Transverse colon (tissue), 4 donors: ENCODE results near the gene IMMP2L. TPM values are rescaled to one million over a fixed set of nuclear protein-coding genes. Genes with fewer than 3 reads are reported as not detected.

Experiments
- DNase-seq: peaks from one replicate; pipeline ENCODE4 v3.0.0-alpha.2; 2019
- H3K27ac ChIP-seq, 4 donors: fragments of 200-600 bp; sonication (generic); 2 replicates each; pipeline ENCODE4 v1.5.1; 2016 to 2018; ENCODE audit warnings: inconsistent platforms in 4 of 4
- H3K27me3 ChIP-seq: fragments of 200-600 bp; sonication (generic); 2 replicates; pipeline ENCODE4 v1.5.1; 2017; ENCODE audit warnings: inconsistent platforms
- H3K36me3 ChIP-seq, 4 donors: fragments of 200-600 bp; sonication (generic); 2 replicates each; pipeline ENCODE4 v1.5.1; 2017 to 2019; ENCODE audit warnings: inconsistent platforms in 4 of 4
- H3K4me1 ChIP-seq, 4 donors: fragments of 200-600 bp; sonication (generic); 2 replicates each; pipeline ENCODE4 v1.5.1; 2017 to 2020; ENCODE audit warnings: inconsistent platforms in 4 of 4
- H3K4me3 ChIP-seq, 4 donors: fragments of 200-600 bp; sonication (generic); 1 replicate in 1 of 4; 2 replicates in 3 of 4; pipeline versions ENCODE4 v1.5.1 to v1.6.1; 2017 to 2019; ENCODE audit warnings: inconsistent platforms in 4 of 4
- H3K9me3 ChIP-seq, 2 donors: fragments of 200-600 bp; sonication (generic); 2 replicates each; pipeline ENCODE4 v1.5.1; 2017 to 2019; ENCODE audit warnings: inconsistent platforms in 2 of 2
- CTCF ChIP-seq, 5 experiments: fragments of 200-600 bp in 3 of 5; fragments of 450-650 bp in 2 of 5; sonication (generic) in 3 of 5; IDR thresholded peaks; 1 replicate in 2 of 5; 2 replicates in 3 of 5; pipeline ENCODE4 v1.5.1; 2016 to 2017; ENCODE audit warnings: antibody characterized with exemption in 5 of 5, inconsistent platforms in 3 of 5, mild to moderate bottlenecking in 2 of 5, moderate library complexity in 1 of 5
- EP300 ChIP-seq: sonication (generic); formaldehyde crosslinking; IDR thresholded peaks from one replicate; pipeline ENCODE4 v1.6.1; 2017; ENCODE audit warnings: antibody characterized with exemption, low read depth
- POLR2A ChIP-seq: fragments of 450-650 bp; IDR thresholded peaks from one replicate; pipeline ENCODE4 v1.6.1; 2016; ENCODE audit warnings: antibody characterized with exemption, mild to moderate bottlenecking, moderate library complexity
- POLR2AphosphoS5 ChIP-seq, 3 donors: sonication (generic); formaldehyde crosslinking; IDR thresholded peaks; one replicate each; pipeline ENCODE4 v1.6.1; 2016; ENCODE audit warnings: antibody characterized with exemption in 3 of 3
- WGBS, 2 donors: methylation state at CpG; one replicate each; pipeline ENCODE4 v1.1.5; 2018; ENCODE audit warnings: low coverage in 1 of 2; 5-methylcytosine and 5-hydroxymethylcytosine counted together
- in situ Hi-C, 4 donors: fragments of 200-750 bp; cut with MboI; loops; one replicate each; pipeline versions ENCODE4 v1.15.0 to v1.15.1; 2017; ENCODE audit warnings: low sequenced_read_pairs in 3 of 4, low pct_ligation_motif_present in 1 of 4, low pct_unique_long_range_greater_than_20kb in 1 of 4
- intact Hi-C: fragments of 100-400 bp; cut with DNase I; formaldehyde crosslinking; loops from one replicate; pipeline ENCODE4 v1.15.1; 2023; ENCODE audit warnings: low total_unique reads
- total RNA-seq, 4 donors: library from RNA; depleted of rRNA; stranded (reverse); fragments of >200 nt; gene quantifications; one replicate each; pipeline ENCODE4 v1.1.0, GENCODE V29; 2016

The IMMP2L gene
- total RNA-seq, 4 donors from 2014 or later = 8.6 to 69.6 (median 10.9) TPM

GRCh38 chr7:110637252-110637651 lies 925.0 kb downstream of the IMMP2L start:
- TF ChIP-seq POLR2AphosphoS5 (IDR thresholded peaks at IDR 0.05) (no peak), POLR2A (no peak), EP300 (no peak), CTCF (IDR thresholded peaks at IDR 0.05) (no peak)
- Histone ChIP-seq H3K27me3 (no peaks in the 10 kb centered on the region), H3K4me1 (no peaks in the 10 kb centered on the region), H3K9me3 (no peaks in the 10 kb centered on the region), H3K27ac (no peak overlapping the region), H3K36me3 (no peaks in the 10 kb centered on the region), H3K4me3 (no peak overlapping the region)
- in situ Hi-C loops (no loop called here), intact Hi-C loops (no loop called here)
- 80% methylated on average over 5 of the region's 5 CpGs; no CpG with 5 or more reads in 1 of the 2 donors for WGBS, 2 donors
- DNase-seq = no peak

- intact Hi-C loops (no loop called here), in situ Hi-C loops (no loop called here)
- TF ChIP-seq CTCF (IDR thresholded peaks at IDR 0.05) (no peak), POLR2A (no peak), EP300 (no peak), POLR2AphosphoS5 (IDR thresholded peaks at IDR 0.05) (no peak)
- Histone ChIP-seq H3K9me3 (no peaks in the 10 kb centered on the region), H3K36me3 (no peaks in the 10 kb centered on the region), H3K4me3 (no peak overlapping the region), H3K27me3 (no peaks in the 10 kb centered on the region), H3K27ac (no peak overlapping the region), H3K4me1 (no peaks in the 10 kb centered on the region)
- no peak for DNase-seq
- WGBS, 2 donors = 41 to 49% methylated on average over 2 of the region's 2 CpGs
Measured at GRCh38 chr7:110633313-110633712, 929.0 kb downstream of the IMMP2L start.

- no peaks in the 10 kb centered on the region for H3K9me3 ChIP-seq
- no peak for DNase-seq
- TF ChIP-seq POLR2AphosphoS5 (IDR thresholded peaks at IDR 0.05) (no peak), EP300 (no peak), POLR2A (no peak), CTCF (IDR thresholded peaks at IDR 0.05) (no peak)
- in situ Hi-C loops (no loop called here), intact Hi-C loops (no loop called here)
- WGBS, 2 donors = 82 to 84% methylated on average over 2 of the region's 2 CpGs
- H3K27me3 ChIP-seq = no peaks in the 10 kb centered on the region
- no peak overlapping the region for H3K27ac ChIP-seq
- H3K4me1 ChIP-seq = no peaks in the 10 kb centered on the region
- H3K4me3 ChIP-seq = no peak overlapping the region
- no peaks in the 10 kb centered on the region for H3K36me3 ChIP-seq
Measured at GRCh38 chr7:110626414-110626813, 935.9 kb downstream of the IMMP2L start.

GRCh38 chr7:110625294-110625693 lies 937.0 kb downstream of the IMMP2L start:
- Histone ChIP-seq H3K27ac (no peak overlapping the region), H3K9me3 (no peaks in the 10 kb centered on the region), H3K36me3 (no peaks in the 10 kb centered on the region), H3K4me3 (no peak overlapping the region), H3K4me1 (no peaks in the 10 kb centered on the region), H3K27me3 (no peaks in the 10 kb centered on the region)
- intact Hi-C loops (no loop called here), in situ Hi-C loops (no loop called here)
- no peak for TF ChIP-seq POLR2A
- no peak for TF ChIP-seq POLR2AphosphoS5 (IDR thresholded peaks at IDR 0.05)
- TF ChIP-seq EP300 = no peak
- no peak for TF ChIP-seq CTCF (IDR thresholded peaks at IDR 0.05)
- DNase-seq = no peak
- WGBS, 2 donors = 71 to 79% methylated on average over 2 to 3 of the region's 3 CpGs
